ENCODE data around the gene LRP1B. TPM values are rescaled to one million over a fixed set of nuclear protein-coding genes. Genes with fewer than 3 reads are reported as not detected.

Gene LRP1B
- polyA plus RNA-seq, 3 donors = 0.55 to 1.3 (median 0.78) TPM

- no peak for DNase-seq
Observed at GRCh38 chr2:140836826-140837225, 1294.0 kb downstream of the LRP1B start.

DNA sequence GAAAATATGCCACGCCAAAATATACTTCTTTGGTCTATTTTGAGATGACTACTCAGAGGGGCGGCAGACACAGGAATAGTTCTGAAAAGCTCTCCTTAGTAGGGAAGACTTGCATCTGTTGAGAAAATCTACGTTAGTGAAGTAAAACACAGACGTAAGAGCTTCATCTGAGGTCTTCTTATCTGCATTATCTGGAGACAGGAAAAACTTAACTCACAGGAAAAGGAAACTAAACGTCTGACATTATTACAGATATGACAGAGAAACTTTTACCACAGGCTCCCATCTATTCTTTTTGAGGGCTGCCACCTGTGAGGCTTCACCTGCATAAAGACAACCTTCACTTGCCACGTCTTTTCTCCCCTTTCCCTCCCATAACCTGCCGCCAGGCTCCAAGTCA lies 1295.7 kb downstream of the LRP1B start:
- DNase-seq = no peak

DNA sequence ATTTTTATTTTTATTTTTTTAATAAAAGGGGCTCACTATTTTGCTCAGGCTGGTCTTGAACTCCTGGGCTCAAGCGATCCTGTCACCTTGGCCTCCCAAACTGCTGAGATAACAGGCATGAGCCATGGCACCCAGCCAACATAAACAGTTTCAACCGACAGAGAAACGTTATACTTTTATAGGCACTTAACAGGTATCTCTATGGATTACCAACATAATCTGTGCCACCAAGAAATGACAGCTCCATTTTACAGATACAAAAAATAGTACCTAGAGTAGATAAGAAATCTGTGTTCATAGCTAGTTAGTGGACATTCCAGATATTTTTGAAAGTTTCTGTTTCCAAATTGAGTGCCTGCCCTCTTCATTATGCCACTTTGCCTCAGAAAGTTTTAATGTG lies 1316.7 kb downstream of the LRP1B start:
- DNase-seq = no peak

DNA sequence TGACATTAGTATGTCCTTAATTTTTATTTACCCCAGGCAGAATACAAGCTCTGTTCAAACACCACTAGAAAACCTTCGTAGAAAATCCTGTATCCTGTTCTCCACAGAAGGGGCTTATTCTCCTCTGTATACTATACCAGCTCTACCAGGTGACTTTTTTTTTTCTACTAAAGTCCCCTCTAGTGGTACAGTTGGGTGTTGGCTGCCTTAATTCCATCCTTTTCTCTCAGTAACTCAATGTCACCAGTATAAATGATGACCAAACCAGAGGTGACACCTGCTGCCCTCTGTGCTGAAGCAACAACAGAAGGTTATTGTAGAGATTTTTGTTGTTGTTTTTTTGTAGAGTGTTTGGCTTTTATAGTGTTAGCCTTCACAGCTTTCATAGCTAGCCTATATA lies 1322.0 kb downstream of the LRP1B start:
- no peak for DNase-seq

DNA sequence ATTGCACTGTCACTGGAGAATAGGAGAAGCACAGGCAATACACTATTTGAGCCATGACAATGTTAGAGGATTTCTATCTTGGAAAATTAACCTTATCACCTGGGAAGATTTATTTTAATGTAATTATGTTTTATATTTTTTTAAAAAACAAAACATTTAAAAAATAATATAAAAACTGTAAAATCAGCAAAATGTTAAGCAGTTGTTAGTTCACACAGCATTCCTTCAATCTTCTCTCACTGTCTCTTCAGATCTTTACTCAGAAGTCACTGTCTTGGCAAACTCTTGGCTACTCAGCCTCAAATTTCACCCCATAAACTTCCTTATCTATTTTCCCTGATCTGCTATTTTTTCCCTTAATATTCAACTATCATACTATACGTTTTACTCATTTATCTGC lies 1322.6 kb downstream of the LRP1B start:
- no peak for DNase-seq

- DNase-seq = no peak
Observed at GRCh38 chr2:140804700-140805260, 1326.0 kb downstream of the LRP1B start.

GRCh38 chr2:140801311-140801710 lies 1329.5 kb downstream of the LRP1B start:
- no peak for DNase-seq

DNA sequence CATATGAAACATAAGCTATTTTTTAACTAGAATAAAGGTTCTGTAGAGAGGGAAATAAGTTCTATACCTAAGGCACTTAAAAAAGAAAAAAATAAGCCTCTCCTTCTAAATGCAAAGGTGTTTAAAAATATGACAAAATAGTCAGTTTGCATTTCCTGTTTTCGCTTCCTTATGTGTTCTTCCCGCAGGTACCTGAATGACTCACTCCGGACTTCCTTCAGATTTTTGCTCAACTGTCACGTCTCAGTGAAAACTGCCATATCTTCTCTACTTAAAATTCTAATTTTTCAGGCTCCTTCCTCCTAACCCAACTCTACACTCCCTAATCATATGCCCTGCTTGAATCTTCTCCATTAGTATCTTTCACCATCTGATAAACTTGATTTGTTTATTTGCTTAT lies 1333.1 kb downstream of the LRP1B start:
- no peak for DNase-seq

DNA sequence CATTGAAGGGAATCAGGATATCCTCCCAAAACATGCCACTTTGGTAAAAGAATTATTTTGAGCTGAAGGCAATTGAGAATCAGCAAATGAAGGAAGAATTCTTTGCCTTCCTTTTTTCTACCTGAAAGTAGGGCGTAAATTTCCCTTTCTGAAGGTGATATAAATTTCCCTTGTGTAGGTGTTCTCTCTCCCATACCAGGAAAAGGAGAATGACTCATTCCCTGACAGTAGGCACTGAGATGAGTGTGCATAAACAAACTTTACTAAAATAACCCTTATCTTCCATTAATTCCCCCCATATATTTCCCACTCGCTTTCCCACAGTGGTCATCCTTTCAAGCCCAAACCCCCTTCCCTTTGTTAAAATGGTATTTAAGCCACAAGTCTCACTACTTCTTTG lies 1339.0 kb downstream of the LRP1B start:
- DNase-seq = no peak

DNA sequence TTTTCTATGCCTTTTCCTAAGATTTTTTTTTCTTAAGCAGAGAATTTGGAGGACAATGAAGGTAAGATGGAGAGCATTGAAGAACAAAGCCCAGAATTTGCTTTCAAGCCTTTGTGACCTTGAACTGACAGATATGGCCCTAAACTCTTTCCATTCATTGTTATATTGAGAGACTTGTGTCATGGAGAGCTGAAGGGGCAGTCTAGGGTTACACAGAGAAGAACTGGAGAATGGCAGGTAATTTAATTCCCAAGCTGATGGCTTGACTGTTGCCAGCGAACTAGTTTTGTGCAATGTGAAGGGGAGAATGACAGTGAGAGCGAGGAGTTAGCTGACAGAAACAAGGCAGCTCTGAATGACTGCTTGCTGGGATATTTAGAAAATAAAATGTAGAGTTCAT lies 1344.2 kb downstream of the LRP1B start:
- DNase-seq = peak; percentile 11

DNA sequence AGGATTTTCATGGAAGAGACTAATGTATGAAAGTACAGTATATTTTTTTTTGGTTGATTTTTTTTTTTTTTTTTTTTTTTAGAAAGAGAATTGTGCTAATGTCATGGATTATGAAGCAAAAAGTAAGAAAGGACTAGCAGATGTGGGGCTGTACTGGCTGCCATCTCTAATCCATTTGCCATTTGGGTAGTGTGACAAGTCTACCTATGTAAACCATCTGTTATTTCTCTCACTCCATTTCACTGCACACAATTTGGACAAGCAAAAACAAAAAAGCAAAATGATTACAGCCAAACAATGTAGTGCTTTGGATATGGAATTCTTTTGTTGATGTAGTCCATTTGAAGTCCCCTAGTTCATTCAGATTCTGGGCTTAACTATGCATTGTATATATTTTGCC lies 1355.4 kb downstream of the LRP1B start:
- no peak for DNase-seq

DNA sequence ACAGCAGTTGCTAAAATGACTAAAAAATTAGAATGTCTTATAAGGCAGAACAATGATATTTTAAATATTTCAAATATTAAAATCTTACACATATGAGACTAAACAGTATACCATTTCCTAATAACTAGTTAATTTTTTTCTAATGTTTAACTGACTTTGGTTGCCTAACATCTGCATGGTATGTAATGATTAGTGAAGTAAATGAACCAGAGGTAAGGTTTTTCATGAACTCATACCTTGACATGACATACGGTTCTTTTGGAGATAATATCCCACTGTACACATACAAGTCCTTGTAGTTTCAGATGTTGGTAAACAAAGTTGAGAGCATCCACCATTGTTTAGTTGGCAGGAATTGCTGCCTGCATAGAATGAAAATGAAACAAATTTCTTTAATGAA lies 1360.2 kb downstream of the LRP1B start:
- no peak for DNase-seq

DNA sequence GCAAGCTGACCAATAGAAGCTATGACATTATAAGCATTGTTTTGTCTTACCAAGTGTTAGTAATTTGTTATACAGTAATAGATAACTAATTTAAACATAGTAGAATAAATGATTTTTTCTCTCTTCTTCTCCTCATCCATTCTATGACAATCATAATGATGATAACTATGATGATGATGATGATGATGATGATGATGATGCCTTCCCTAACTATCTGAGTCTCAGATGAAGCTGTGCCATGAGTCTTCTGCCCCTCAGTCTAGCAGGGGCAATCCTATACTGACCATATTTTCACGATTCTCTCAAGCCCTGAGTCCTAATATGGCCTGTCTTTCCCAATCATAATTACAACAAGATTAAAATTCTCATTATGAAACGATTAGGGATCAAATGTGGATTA lies 1369.0 kb downstream of the LRP1B start:
- no peak for DNase-seq

DNA sequence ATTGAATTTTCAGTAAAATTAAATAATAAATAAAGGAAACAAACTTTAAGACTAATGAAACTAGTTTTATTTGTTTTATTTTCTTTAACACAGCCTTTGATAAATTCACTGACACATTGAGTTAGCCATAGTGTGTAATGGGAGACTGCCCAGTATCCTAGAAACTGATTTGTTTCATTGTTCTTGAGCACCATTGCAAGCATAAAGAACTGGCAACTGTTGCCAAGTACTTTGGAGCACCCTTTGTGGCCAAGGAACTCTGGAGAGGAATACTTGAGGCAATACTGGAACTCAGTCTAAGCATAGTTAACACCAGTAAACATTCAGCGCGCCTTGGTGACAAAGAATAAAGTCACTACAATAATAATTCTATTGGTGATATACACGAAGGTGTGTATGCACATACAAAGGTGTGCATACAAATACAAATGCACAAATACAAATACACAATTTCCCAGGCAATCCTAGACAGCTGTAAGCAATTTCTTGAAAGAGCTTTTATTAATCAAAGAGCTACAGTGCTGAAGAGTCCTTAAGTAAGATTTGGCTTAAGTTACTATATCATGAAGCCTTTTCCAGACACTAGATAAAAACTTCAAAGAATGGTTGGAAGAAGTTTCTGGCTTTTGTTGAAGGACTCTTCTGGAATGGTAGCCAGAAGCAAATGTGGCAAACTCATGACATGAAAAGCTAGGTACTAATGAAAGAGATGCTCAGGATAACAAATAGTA lies 1371.2 kb downstream of the LRP1B start:
- no peak for DNase-seq

- DNase-seq = no peak
Observed at GRCh38 chr2:140747665-140748064, 1383.2 kb downstream of the LRP1B start.

GRCh38 chr2:140747090-140747489 lies 1383.7 kb downstream of the LRP1B start:
- DNase-seq = no peak

DNA sequence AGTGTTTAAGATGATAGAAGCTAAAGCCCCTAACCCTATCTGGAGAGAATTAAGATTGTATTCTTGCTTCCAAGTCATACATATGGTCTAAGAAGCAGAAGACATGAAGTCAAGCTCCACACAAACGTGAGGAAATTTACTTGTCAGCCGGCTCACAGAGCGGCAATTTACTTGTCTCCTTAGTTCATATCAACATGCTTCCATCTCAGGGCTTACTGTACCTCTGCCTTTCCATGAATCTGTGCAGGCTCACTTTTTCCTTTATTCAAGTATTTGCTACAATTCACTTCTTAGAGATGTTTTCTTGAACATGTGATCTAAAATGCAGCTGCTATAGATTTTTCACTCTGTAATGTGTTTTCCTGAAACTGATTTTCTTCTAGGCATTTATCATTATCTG lies 1386.4 kb downstream of the LRP1B start:
- DNase-seq = no peak

DNA sequence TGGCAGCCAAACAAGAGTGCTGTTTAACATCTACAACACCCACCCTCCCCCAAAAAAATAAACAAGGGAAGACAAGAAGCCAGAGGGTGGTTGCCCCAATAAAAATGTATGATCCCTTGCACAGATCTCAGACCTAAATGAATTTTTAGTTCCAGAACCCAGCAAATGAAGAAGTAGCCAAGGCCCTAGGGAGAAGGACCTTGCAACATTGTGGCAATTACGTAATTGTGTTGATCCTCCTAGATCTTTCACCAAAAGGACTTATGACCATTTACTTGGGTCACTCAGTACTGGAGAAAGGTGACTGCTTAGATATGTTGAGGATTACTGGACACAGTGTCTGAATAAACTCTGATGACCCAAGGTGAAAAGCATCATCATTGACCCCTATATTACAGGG lies 1393.8 kb downstream of the LRP1B start:
- DNase-seq = no peak

GRCh38 chr2:140734992-140735391 lies 1395.8 kb downstream of the LRP1B start:
- no peak for DNase-seq

GRCh38 chr2:140718999-140719398 lies 1411.8 kb downstream of the LRP1B start:
- no peak for DNase-seq

- DNase-seq = no peak
Observed at GRCh38 chr2:140717481-140717880, 1413.3 kb downstream of the LRP1B start.

DNA sequence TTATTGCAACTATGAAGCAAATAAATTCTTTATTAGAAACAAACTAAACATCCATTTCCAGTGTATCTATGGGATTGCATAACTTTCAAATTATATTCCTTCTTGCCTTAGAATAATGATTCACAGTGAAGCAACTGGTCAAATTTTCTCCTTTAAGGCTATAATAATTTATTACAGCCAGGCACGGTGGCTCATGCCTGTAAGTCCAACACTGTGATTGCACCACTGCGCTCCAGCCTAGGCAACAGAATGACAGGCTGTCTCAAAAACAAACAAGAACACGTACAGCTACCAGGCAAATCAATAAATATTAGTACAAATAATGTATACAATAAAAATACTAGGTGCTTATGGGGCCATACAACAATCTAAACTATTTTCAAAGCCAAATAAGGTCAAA lies 1416.2 kb downstream of the LRP1B start:
- no peak for DNase-seq

GRCh38 chr2:140711867-140712266 lies 1418.9 kb downstream of the LRP1B start:
- DNase-seq = no peak

- DNase-seq = no peak
Observed at GRCh38 chr2:140701726-140702125, 1429.1 kb downstream of the LRP1B start.

All from renal pelvis (tissue), 4 donors.